GM12892 (cell line): Measurements from ENCODE around the gene MPDU1.
"Not testable (repeated sequence)": the region's sequence is repeated elsewhere in the genome, so short reads cannot be mapped to it uniquely, and the experiment has no call there.

Experiments used
- DNase-seq: peaks from one replicate; pipeline ENCODE4 v3.0.0; 2011; ENCODE audit not compliant: insufficient read length
- FAIRE-seq: peaks from 2 replicates; lab custom pipeline; 2011; peaks lifted over from hg19 to GRCh38; lab: Jason Lieb, UNC
- POLR2A ChIP-seq: IDR thresholded peaks from 2 replicates; pipeline ENCODE4 v1.6.1; 2011; ENCODE audit warnings: low read depth, low read length, control low read depth
- POLR2AphosphoS5 ChIP-seq: IDR thresholded peaks from 2 replicates; pipeline ENCODE4 v1.6.1; 2011; ENCODE audit warnings: low read depth, low read length, control low read depth
- TAF1 ChIP-seq: IDR thresholded peaks from 2 replicates; pipeline ENCODE4 v1.6.1; 2011; ENCODE audit warnings: low read depth, mild to moderate bottlenecking, control low read depth, low read length, borderline replicate concordance

MPDU1 gene

GRCh38 chr17:7588553-7589203 lies 5.0 kb downstream of the MPDU1 start:
- DNase-seq (no peak), FAIRE-seq (no peak)
- TF ChIP-seq POLR2A = no peak

- DNase-seq (peak; percentile 85), FAIRE-seq (peak; percentile 48)
- TF ChIP-seq POLR2AphosphoS5 (peak; percentile 8), TAF1 (no peak)
Observed at GRCh38 chr17:7589204-7589868, 5.7 kb downstream of the MPDU1 start.

GRCh38 chr17:7589891-7590691 lies 6.4 kb downstream of the MPDU1 start, which contains the start of gene SOX15:
SOX15 (minus strand) TSS chr17:7590094; CDS start chr17:7589676, 418 bp downstream.
- no peak for DNase-seq
- peak; percentile 6; the same call in 1 of the 2 replicates for TF ChIP-seq POLR2A
- no peak for TF ChIP-seq TAF1
- no peak for TF ChIP-seq POLR2AphosphoS5
- FAIRE-seq = no peak

GRCh38 chr17:7590743-7591142 lies 7.1 kb downstream of the MPDU1 start:
- TF ChIP-seq POLR2AphosphoS5 (no peak), POLR2A (no peak; the same call in 1 of the 2 replicates), TAF1 (no peak)
- FAIRE-seq = no peak
- no peak for DNase-seq

GRCh38 chr17:7591596-7591995 lies 7.9 kb downstream of the MPDU1 start:
- TF ChIP-seq POLR2A = no peak
- no peak for TF ChIP-seq POLR2AphosphoS5
- no peak for TF ChIP-seq TAF1
- no peak for DNase-seq
- FAIRE-seq = no peak

GRCh38 chr17:7592422-7593021 lies 8.9 kb downstream of the MPDU1 start:
- no peak for FAIRE-seq
- TF ChIP-seq POLR2A = no peak
- TF ChIP-seq POLR2AphosphoS5 = no peak
- TF ChIP-seq TAF1 = no peak

GRCh38 chr17:7593296-7593695 lies 9.6 kb downstream of the MPDU1 start:
- TF ChIP-seq TAF1 (no peak), POLR2A (no peak), POLR2AphosphoS5 (no peak)
- FAIRE-seq (no peak), DNase-seq (no peak)

More at GRCh38 chr17:7592422-7593021, 8.9 kb downstream of the MPDU1 start:
- no peak for DNase-seq

- FAIRE-seq, DNase-seq: not testable (repeated sequence)
Observed at GRCh38 chr17:7597561-7597960, 13.9 kb downstream of the MPDU1 start.

- DNase-seq (no peak), FAIRE-seq (no peak)
- no peak for TF ChIP-seq TAF1
- TF ChIP-seq POLR2AphosphoS5 = no peak
- no peak for TF ChIP-seq POLR2A
Observed at GRCh38 chr17:7606280-7606679, 22.6 kb downstream of the MPDU1 start.

GRCh38 chr17:7610641-7611040 lies 27.0 kb downstream of the MPDU1 start:
- no peak for TF ChIP-seq TAF1
- TF ChIP-seq POLR2AphosphoS5 = no peak
- TF ChIP-seq POLR2A = no peak
- no peak for DNase-seq
- peak; percentile 9 for FAIRE-seq

GRCh38 chr17:7611635-7612293 lies 28.1 kb downstream of the MPDU1 start:
- FAIRE-seq (no peak), DNase-seq (no peak)
- TF ChIP-seq POLR2AphosphoS5 (no peak), POLR2A (no peak)
